ENCODE results near the gene CBX2.

The CBX2 gene

DNA sequence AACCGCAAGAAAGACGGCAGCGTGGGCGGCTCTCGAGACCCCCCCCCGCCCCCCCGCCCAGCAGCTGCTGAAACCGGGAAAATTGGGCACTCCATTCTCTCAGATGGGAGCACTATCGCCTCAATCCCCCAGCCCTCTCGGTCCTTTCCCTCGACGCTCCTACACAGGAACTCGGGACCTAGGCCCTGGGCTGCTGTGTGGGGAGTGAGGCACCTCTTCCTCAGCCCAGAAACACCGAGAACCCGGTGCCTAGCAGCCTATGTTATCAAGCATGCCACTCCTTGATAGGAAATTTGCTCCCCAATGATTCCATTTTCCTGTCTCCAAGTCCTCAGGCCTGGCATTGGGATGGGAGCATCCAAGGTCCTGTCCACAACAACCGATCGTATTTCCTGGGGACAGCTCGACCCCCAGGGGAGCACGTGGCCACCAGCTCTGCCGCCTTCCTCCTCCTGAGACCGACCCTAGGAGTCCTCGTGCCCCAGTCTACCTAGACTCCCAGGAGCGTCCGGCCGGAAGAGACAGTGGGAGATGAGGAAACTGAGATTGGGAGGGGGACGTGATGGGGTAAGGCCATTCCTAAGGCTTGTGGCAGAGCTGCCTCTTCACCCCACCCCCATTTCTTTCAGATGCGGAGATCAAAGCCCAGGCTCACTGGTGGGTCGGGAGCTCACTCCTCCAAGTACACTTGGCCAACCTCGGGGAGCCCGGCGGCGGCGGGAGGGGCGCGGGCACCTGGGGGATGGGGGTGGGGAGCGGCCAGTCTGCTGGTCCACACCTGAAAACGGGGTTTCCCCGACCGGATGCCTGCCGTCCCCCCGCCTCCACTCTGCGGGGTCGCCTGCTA is 36.4 kb downstream of the CBX2 start:
- no peak for DNase-seq

DNA sequence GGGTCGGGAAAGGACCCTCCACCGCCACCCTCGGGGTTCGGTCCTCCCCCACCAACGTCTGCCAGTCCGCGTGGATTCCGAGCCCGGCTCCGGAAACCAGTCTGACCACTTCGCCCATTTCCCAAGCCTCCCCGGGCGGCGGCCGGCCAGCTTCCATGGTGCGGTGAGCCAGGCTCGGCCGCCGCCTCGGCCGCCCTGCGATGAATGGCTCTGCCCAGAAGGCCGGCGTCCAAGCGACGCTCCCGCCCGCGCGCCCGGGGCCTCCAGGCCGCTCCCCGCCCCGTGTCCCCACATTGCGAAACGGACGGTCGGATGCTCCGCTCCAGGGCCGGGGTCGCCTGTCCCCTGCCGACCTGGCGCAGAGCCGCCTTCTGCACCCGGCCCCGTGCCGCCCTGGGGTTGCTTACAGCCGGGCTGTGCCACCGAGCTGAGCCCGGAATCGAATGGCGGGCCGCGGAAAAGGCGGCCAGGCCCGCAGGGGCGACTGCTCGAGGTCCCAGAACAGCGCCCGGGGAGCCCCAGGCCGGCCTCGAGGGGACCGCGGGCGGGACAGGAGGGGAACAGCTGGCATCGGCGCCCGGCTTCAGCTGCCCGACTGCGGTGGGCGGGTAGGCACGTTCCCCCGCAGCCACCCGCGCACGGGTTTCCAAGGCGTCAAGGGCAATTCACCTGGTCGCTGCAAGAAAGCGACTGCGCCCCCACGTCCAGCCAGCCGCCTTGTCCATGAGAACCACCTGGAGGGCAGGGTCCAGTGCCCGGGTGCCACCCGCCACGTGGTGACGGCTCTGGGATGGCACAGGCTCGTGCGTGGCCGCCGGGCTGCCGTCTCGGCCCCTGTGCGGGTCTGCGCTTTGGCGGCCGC is 37.3 kb downstream of the CBX2 start:
- DNase-seq: no peak

DNA sequence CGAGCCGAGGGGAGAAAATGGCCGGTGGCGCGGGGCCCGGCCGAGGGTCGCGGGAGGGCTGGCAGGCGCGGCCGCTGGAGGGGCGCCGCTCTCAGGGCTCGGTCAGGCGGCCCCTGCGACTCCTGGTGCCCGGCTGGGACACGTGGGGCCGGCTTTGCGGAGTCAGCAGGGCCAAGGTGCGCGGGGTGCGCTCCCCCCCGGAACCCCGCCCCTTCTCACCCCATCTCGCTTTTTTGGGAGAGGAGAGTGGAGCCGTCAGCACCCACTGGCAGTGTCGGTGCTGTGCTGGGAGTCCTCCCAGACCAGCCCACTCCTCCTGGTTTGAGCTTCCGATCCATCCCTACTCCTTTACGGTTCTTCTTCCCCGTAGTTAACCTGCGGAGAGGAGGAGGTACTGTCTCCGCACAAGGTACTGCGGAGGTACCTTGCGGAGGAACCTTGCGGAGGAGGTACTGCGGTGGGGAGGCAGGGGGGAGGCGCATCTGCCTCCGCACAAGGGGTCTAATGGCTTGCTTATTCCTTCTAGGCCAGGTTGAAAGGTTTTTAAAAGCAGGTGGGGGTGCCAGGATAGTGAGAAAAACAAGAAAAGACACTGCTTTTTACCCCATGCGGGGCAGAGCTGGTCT is 38.0 kb downstream of the CBX2 start:
- DNase-seq: no peak

DNA sequence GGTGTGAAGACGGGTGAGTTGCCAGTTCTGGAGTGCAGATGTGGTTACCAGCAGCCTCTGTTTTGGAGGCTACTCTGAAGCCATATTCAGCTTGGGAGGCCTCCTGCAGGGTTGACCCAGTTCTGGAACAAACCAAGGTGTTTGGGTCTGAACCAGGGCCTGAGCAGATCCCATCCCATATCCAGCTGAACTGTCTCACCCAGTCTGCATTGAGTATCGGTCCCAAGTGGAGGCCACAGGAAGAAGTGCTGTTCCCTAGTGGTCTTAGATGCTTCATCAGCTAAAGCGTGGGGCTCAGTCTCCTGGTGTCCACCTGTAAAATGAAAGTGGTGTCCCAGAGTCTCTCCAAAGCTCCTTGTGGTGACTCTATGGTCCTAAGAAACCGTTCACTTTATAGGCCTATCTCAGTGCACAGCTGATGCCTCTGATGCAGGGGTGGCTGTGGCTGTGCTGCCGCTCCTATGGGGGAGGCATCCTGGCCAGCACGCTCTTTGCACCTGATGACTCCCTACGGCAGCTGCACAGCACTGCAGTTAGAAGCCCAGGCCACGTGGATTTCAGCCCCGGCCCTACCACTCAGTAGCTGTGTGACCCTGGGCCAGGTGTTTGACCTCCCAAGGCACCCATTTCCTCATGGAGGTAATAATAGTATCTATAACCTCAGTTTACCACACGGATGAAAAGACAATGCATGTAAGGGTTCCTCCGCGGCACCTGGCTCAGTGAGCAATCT is 40.2 kb downstream of the CBX2 start:
- no peak for DNase-seq

DNA sequence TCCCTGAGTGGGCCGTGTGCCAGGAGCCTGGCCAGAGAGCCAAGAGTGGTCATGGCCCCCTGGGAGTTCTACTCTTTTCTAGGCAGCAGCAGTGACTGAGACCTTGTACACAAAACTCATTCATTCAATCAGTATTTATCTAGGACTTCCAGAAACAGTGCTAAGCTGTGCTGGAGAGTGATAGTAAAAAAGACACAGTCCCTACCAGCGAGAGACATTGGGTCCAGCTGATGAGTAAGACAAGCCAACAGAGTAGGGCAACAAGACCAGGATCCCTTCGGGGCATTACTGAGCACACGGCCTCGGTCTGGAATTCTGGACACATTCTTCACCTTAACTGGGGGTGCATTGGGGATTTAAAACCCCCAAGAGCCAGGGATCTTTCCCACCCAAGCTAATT is 41.1 kb downstream of the CBX2 start:
- DNase-seq: no peak

DNA sequence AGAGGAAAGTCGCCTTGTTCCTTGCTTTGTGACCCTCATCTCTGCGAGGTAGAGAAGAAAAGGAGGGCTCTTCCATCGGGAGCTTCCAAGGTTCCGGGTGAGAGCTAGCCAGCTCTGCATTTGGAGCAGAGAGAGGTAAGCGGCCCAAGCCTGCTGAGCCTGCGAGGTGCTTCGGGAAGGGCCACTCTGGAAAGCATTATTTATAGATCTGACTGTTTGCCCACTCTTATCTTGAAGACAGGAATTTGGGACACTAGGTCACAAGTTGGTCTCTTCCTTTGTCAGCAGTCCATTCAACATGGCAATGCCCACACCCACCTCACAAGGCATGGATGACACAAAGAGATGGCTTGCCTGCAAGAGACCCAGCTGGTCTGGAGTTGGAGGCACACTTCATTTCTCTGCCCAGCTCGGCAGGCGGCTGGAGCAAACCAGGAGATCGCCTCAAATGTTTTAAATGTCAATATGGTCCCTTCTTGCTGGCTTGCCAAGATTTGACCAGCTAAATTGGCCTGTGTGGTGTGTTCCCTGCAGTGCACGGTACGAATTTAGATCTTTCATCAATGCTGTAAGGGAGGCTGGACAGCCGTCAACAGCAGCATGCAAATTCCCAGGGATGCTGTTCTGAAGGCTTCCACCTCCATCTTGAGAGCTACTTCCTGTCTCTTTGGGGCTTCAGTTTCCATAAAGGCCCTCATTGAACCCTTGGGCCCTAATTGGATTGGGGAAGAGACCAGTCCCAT is 41.8 kb downstream of the CBX2 start:
- DNase-seq: no peak

DNA sequence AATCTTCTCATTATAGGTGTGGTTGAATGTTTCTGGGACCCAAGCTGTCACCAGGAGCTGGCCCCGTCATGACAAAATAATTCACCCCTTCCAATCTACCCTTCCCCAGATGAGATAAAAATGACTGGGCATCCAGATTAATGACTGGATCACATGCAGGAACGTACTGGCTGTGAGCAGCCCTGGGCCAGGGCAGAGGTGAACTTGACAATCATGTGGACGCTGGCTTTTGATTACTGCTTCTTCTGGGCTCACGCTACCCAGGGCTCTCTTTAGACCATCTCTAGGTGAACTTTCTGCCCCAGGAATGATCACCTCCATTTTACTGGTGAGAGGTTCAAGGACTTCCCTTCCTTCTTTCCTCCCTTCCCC is 43.0 kb downstream of the CBX2 start:
- DNase-seq: no peak

DNA sequence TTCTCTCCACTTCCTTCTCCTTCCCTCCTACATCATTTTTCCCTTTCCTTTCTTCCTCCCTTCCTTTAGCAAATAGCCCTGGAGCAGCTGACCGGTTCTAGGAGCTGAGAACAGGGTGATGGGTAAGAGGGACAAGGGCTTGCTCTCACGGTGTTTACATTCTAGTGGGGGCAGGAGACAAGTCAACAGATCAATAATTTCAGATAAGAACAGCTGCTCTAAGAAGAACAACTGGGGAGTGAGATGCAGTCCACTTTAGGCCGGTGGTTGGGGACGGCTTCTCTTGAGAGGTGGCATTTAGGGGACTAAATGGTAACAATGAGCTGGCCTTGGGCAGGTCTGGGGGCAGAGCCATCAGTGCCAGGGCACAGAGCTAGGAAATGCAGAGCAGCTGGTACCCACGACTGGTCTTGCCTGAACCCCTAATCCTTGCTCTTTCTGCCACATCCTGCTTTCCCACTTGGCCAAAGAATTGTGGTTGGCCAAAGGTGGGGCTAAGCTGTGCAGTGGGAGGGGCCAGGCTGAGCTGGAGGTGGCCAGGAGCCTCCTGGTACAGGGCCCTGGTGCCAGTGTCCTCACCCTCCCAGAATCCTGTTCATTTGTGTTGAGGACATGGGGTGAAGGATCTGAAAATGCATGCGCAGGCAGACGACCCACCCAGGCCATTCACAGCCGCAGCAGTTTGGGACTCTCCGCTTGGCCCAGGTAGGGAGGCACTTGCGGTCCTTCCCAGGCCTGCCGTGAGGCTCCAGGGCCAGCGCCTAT is 43.6 kb downstream of the CBX2 start:
- DNase-seq: no peak

DNA sequence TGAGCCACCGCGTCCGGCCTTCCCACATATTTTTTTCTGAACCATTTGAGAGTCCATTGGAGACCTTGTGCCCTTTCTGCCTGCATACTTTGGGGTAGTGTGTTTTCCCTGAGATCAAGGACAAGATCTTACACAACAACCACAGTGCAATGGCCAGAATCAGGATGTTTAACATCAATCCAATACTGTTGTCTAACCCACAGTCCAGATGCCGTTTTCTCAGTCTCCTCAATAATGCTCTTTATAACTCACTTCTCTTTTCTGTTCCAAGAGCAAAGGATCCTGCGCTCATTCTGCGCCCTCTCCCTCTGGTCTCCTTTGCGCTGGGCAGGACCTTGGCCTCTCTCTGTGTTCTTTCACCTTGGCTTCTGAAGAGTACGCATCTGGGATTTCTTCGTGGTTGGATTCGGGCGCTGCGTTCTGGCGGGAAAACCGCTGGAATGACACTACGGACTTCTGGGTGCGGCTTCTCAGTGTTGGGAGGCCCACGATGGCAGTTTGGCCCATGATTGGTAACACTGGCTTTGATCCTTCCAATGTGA is 44.7 kb downstream of the CBX2 start:
- DNase-seq: no peak

DNA sequence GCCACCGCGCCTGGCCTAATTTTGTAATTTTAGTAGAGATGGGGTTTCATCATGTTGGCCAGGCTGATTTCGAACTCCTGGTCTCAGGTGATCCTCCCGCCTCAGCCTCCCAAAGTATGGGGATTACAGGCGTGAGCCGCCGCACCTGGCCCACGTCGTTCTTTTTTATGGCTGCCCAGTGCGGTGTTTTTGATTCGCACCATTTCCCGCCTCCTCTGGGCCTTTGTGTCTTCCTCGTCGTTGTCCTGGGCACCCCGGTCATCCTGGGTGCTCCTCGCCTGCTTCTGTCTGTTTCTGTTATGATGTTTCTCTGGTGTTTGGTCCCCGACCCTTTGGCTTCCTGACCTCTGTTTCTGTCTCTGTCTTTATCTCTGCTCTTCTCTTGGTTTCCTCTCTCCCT is 46.3 kb downstream of the CBX2 start:
- no peak for DNase-seq

DNA sequence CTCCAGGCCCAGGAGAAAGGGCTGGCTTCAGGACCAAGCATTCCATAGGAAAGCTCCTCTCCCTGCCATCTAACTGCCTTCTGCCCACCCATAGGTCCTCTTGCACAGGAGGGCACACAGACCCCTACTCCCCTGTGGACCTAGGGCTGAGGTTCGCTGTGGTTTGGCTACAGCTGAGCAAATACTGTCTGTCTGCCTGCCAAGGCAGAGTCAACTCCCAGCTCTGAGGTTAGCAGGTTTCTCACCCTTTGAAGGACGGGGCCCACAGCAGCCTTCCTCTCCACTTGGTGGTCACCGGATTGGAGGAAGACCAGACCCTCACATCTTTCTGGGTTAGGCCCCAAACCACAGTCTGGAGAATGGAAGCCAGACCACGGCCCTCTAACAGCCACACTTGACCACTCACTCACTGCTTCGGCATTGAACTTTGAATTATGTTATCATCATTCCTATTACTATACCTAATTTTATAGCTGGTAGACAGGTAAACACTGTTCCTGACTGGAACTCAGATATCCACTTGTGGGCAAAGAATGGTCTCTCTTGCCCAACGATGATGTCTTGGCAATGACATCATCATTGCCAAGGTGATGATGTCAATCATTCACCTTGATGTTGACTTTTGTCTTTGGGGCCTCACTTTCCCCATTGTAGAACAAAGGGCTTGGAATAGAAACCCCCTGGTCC is 47.1 kb downstream of the CBX2 start:
- DNase-seq: no peak

DNA sequence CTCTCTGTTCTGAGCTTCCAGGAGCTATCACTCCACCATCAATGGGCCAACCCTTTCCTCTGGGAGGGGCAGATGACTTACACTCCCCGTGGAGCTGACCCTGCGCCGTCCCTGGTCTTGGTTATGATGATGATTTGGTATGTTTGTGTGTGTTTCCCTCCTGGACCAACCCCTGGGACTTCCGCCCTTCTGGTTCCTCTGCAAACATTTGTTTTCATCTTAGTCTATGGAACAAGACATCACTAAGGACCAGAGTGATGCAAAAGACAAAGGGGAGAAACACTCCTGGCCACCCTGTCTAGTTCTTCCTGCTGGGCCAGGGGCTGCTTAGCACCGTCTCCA is 47.6 kb downstream of the CBX2 start:
- DNase-seq: no peak

DNA sequence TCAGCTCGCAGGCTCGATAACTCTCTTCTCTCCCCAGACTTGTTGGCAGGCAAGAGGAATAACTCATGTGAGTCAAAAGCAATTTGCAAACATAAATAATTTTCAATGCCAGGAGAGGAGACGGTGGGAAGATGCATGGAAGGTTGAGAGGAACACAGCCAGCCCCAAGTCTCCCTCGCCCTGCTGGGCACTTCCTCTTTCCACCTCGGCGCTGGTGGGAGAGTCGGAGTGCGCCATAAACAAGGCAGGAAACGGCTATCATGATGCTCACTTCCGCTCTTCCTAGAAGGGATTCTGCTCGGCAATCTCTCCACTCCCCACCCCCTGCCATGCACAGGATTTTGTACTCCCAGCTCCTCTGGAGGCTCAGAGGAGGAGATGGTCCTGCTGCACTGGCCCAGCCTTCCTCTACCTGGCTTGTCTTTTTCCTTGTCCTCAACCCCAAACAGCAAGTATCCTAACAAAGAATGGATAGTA is 48.3 kb downstream of the CBX2 start:
- DNase-seq: no peak

DNA sequence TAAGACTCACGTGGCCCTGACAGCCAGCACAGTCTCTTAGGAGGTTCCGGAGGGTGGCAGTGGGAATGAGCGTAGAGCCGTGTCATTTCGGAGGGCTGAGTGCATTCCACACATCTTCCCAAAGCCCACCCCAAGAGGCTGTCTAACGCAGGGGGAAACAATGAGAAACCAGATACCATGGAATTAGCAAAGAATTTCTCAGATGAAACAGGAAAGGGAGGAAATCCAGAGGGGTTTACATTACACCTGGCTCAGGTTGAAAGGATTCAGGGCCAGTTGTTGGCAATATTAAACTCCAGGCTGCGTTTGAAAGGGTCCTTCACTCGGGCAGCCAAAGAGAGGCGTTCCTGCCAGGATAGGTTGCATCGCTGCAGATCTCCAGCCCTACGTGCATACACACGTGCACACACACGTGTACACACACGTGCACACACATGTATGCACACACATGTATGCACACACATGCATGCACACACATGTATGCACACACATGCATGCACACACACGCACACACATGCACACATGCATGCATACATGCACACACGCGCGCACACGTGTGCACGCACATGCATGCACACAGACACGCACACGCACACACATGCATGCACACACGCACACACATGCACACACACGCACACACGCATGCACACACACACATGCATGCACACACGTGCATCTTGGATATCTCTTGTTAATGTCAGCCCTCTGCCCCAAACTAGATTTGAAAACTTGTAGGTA is 49.1 kb downstream of the CBX2 start:
- DNase-seq: no peak

DNA sequence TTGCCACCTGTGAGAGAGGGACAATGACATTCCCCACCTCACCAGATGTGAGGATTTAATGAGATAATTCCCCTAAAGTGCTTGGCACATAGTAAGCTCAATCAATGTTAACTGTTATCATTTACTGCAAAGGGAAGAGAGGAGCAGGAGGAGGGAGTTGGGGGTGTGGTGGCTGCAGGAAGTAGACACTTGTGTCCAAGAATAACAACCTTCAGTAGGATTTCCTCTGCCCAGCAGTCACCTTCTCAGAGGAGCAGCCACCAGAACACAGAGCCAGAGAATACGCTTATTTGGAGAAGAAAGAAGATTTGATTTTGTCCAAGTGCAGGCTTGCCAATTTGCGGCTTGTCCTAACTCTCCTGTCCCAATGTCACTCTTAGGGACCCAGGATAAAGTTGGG is 51.1 kb downstream of the CBX2 start:
- DNase-seq: no peak

DNA sequence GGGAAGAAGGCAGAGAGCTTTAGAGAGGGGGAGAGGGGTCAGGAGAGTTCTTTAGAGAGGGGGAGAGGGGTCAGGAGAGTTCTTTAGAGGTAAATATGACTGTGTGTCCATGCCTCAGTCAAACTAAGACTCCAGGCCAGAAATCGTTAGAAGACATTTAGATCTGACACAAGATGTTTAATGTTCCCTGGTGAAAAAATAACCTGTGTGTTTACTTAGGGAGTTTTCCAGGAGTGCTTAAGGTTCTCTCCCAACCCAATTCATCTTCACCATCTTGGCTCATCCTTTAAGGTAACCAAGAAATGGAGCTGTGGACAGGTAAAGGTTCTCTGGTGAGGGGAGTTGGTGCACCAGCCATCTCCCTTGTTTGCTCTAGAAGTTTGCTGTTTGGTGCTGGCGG is 51.5 kb downstream of the CBX2 start:
- no peak for DNase-seq

DNA sequence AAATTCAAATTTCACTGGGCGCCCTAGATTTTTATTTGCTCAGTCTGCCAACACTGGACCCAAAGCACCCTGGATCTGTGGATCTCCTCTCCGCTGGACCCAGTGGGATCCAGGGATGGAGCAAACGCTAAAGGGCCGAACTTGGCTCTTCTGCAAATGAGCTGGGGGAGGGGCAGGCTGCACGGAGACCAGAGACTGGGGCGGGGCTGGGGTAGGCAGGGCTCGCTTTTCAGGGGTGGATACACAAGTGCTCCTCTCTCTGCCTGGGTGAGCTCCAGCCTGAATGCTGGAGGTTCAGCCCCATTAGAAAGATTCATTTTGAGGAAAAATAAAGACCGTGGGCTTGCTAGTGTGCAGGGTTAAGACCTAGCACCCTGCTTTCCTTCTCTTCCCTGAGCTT is 52.4 kb downstream of the CBX2 start:
- DNase-seq: no peak

DNA sequence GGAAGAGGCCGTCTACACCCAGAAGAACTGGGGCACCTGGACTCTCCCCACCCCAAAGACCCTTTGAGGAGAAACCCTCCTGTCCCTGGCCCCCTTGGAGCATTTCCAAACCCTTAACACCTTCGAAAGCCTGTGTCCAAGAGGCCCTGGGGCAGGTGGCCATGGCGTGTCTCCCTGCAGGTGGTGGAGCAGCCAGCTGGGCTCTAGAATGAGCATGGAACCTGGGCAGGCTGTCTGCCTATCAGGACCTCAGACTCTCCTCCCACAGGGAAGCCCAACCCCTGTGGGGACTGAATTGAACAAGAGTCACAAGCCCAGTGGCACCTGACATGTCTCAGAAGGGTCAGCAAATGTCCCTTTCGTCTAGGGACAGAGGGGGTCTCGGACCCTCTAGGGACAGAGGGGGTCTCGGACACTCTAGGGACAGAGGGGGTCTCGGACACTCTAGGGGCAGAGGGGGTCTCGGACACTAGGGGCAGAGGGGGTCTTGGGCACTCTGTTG is 52.9 kb downstream of the CBX2 start:
- no peak for DNase-seq
